ENCODE data around the gene SLCO1B3.

GRCh38 chr12:20805921-20806320 is 4.6 kb upstream of the SLCO1B3 start:
- TF ChIP-seq, protein P1, sequence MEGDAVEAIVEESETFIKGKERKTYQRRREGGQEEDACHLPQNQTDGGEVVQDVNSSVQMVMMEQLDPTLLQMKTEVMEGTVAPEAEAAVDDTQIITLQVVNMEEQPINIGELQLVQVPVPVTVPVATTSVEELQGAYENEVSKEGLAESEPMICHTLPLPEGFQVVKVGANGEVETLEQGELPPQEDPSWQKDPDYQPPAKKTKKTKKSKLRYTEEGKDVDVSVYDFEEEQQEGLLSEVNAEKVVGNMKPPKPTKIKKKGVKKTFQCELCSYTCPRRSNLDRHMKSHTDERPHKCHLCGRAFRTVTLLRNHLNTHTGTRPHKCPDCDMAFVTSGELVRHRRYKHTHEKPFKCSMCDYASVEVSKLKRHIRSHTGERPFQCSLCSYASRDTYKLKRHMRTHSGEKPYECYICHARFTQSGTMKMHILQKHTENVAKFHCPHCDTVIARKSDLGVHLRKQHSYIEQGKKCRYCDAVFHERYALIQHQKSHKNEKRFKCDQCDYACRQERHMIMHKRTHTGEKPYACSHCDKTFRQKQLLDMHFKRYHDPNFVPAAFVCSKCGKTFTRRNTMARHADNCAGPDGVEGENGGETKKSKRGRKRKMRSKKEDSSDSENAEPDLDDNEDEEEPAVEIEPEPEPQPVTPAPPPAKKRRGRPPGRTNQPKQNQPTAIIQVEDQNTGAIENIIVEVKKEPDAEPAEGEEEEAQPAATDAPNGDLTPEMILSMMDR (IDR thresholded peaks at IDR 0.05) = no peak
- TF ChIP-seq POLR2A (IDR thresholded peaks at IDR 0.05) = no peak

All from right lobe of liver (tissue), 4 donors.